GM13976 (cell line): ENCODE measurements around the gene MRPL52.
A peak's percentile ranks its signal among the peaks of the same experiment; 100 is the strongest.

Source experiments
- DNase-seq: peaks from one replicate; pipeline ENCODE4 v3.0.0; 2012; ENCODE audit warnings: low spot score
- in situ Hi-C: fragments of 300-500 bp; cut with MboI; formaldehyde crosslinking; loops from one replicate; pipeline ENCODE4 v1.12.0; 2022; ENCODE audit warnings: low sequenced_read_pairs, mixed read lengths, inconsistent platforms; ENCODE audit not compliant: unreplicated experiment
- TF ChIP-seq, protein P1 (sequence below): IDR thresholded peaks from 2 replicates; pipeline ENCODE4 v1.5.1; 2012; ENCODE audit warnings: borderline replicate concordance, mild to moderate bottlenecking; ENCODE audit not compliant: insufficient read depth; ENCODE audit errors: extremely low read depth, missing control alignments, control extremely low read depth

Gene MRPL52

DNA sequence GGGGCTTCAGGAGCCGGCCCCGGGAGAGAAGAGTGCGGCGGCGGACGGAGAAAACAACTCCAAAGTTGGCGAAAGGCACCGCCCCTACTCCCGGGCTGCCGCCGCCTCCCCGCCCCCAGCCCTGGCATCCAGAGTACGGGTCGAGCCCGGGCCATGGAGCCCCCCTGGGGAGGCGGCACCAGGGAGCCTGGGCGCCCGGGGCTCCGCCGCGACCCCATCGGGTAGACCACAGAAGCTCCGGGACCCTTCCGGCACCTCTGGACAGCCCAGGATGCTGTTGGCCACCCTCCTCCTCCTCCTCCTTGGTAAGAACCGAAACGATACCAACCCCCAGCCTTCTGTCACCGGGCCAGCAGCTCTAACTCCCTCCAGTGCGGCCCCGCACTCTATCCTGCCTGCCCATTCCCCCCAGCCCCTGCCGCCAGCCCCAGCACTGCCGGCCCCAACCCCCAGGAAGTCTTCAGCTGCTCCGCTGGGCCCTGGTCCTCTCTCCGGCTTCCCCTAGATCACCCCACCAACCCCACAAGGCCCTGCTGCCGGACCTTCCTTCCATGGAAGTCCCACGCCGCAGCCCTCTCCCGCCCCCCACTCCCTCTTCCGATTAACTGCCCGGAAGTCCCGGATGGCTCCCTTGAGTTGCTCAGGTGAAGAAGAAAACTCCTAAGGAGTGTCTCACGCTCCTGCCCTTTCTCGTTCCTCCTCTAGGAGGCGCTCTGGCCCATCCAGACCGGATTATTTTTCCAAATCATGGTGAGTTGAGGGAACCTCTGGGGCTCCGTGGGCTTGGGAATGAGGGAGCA lies 42.5 kb downstream of the MRPL52 start:
- peak; percentile 79 for DNase-seq
- in situ Hi-C loops = no loop called here
- TF ChIP-seq, protein P1, sequence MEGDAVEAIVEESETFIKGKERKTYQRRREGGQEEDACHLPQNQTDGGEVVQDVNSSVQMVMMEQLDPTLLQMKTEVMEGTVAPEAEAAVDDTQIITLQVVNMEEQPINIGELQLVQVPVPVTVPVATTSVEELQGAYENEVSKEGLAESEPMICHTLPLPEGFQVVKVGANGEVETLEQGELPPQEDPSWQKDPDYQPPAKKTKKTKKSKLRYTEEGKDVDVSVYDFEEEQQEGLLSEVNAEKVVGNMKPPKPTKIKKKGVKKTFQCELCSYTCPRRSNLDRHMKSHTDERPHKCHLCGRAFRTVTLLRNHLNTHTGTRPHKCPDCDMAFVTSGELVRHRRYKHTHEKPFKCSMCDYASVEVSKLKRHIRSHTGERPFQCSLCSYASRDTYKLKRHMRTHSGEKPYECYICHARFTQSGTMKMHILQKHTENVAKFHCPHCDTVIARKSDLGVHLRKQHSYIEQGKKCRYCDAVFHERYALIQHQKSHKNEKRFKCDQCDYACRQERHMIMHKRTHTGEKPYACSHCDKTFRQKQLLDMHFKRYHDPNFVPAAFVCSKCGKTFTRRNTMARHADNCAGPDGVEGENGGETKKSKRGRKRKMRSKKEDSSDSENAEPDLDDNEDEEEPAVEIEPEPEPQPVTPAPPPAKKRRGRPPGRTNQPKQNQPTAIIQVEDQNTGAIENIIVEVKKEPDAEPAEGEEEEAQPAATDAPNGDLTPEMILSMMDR = peak; percentile 90

DNA sequence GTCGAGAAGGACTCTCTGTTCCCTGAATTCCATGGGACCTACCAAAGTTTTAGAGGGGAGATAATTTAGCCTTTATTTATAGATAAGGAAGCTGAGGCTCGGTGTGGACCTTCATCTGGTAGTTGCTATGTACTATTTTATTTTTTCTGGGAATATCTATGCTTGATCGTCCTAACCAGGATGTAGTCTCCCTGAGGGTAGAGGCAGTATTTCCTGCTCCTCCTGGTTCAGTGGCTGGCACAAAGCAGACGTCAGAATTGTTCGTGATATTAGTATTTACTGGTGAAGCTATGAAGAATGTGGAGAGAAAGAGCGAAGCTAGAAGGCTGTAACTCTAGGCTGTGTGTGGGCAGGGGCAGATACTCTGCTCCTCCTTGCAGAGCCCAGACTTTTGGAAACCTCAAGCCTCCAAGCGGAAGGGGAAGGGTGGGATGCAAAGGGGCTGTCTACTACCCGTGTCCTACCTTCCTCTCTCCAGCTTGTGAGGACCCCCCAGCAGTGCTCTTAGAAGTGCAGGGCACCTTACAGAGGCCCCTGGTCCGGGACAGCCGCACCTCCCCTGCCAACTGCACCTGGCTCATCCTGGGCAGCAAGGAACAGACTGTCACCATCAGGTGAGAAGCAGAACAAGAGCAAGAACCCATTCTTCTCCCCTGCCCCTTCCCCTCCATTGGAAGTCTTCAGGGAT lies 43.3 kb downstream of the MRPL52 start:
- in situ Hi-C loops = no loop called here
- DNase-seq = no peak
- TF ChIP-seq, protein P1 = no peak

DNA sequence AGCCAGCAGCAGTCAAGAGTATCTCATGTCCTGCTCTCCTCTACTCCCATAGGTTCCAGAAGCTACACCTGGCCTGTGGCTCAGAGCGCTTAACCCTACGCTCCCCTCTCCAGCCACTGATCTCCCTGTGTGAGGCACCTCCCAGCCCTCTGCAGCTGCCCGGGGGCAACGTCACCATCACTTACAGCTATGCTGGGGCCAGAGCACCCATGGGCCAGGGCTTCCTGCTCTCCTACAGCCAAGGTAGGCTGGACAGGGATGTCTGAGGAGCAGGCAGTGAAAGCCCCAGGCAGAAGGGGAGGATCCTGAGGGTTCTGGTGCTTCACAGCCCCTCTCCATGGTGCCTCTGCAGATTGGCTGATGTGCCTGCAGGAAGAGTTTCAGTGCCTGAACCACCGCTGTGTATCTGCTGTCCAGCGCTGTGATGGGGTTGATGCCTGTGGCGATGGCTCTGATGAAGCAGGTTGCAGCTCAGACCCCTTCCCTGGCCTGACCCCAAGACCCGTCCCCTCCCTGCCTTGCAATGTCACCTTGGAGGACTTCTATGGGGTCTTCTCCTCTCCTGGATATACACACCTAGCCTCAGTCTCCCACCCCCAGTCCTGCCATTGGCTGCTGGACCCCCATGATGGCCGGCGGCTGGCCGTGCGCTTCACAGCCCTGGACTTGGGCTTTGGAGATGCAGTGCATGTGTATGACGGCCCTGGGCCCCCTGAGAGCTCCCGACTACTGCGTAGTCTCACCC lies 45.5 kb downstream of the MRPL52 start:
- TF ChIP-seq, protein P1 = no peak
- DNase-seq = no peak
- in situ Hi-C loops = no loop called here

DNA sequence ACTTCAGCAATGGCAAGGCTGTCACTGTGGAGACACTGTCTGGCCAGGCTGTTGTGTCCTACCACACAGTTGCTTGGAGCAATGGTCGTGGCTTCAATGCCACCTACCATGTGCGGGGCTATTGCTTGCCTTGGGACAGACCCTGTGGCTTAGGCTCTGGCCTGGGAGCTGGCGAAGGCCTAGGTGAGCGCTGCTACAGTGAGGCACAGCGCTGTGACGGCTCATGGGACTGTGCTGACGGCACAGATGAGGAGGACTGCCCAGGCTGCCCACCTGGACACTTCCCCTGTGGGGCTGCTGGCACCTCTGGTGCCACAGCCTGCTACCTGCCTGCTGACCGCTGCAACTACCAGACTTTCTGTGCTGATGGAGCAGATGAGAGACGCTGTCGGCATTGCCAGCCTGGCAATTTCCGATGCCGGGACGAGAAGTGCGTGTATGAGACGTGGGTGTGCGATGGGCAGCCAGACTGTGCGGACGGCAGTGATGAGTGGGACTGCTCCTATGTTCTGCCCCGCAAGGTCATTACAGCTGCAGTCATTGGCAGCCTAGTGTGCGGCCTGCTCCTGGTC lies 46.1 kb downstream of the MRPL52 start:
- in situ Hi-C loops = no loop called here
- TF ChIP-seq, protein P1 = no peak
- DNase-seq = no peak

DNA sequence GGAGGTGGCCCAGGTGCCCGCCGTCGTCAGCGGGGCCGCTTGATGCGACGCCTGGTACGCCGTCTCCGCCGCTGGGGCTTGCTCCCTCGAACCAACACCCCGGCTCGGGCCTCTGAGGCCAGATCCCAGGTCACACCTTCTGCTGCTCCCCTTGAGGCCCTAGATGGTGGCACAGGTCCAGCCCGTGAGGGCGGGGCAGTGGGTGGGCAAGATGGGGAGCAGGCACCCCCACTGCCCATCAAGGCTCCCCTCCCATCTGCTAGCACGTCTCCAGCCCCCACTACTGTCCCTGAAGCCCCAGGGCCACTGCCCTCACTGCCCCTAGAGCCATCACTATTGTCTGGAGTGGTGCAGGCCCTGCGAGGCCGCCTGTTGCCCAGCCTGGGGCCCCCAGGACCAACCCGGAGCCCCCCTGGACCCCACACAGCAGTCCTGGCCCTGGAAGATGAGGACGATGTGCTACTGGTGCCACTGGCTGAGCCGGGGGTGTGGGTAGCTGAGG lies 47.4 kb downstream of the MRPL52 start:
- no peak for DNase-seq
- in situ Hi-C loops = no loop called here
- TF ChIP-seq, protein P1 = no peak
